ENCODE measurements around the gene AGL.
"Not testable (repeated sequence)": the region's sequence is repeated elsewhere in the genome, so short reads cannot be mapped to it uniquely, and the experiment has no call there.

GRCh38 chr1:99960260-99960659 is 110.1 kb downstream of the AGL start:
- not testable (repeated sequence) for TF ChIP-seq EZH2phosphoT487, CTCF (IDR thresholded peaks at IDR 0.05; ENCODE audit: low read length)
